Dedifferentiated amniotic fluid mesenchymal stem cell (primary cell): Measurements from ENCODE around the gene INPP5A.

Source experiments
- DNase-seq: peaks from one replicate; pipeline ENCODE4 v3.0.0-alpha.2; 2016; ENCODE audit errors: extremely low spot score

INPP5A gene

GRCh38 chr10:132705173-132705572 is 167.6 kb downstream of the INPP5A start:
- no peak for DNase-seq

- DNase-seq: no peak
Measured at GRCh38 chr10:132705943-132706342, 168.4 kb downstream of the INPP5A start.

GRCh38 chr10:132706701-132707100 is 169.1 kb downstream of the INPP5A start:
- no peak for DNase-seq

- DNase-seq: no peak
Measured at GRCh38 chr10:132707121-132707775, 169.7 kb downstream of the INPP5A start.

GRCh38 chr10:132707776-132708171 is 170.2 kb downstream of the INPP5A start:
- no peak for DNase-seq

- DNase-seq: no peak
Measured at GRCh38 chr10:132708441-132708840, 170.9 kb downstream of the INPP5A start.

- no peak for DNase-seq
Measured at GRCh38 chr10:132708936-132709335, 171.3 kb downstream of the INPP5A start.

- DNase-seq: no peak
Measured at GRCh38 chr10:132709471-132709951, 171.9 kb downstream of the INPP5A start.

- DNase-seq: no peak
Measured at GRCh38 chr10:132710036-132710686, 172.6 kb downstream of the INPP5A start.

- no peak for DNase-seq
Measured at GRCh38 chr10:132710746-132711612, 173.4 kb downstream of the INPP5A start.

GRCh38 chr10:132711613-132712121 is 174.1 kb downstream of the INPP5A start:
- DNase-seq: no peak

GRCh38 chr10:132712291-132712690 is 174.7 kb downstream of the INPP5A start:
- no peak for DNase-seq

- no peak for DNase-seq
Measured at GRCh38 chr10:132712743-132713142, 175.2 kb downstream of the INPP5A start.

- no peak for DNase-seq
Measured at GRCh38 chr10:132713421-132714095, 176.0 kb downstream of the INPP5A start.

GRCh38 chr10:132714096-132714985 is 176.8 kb downstream of the INPP5A start:
- DNase-seq: no peak

GRCh38 chr10:132714986-132715775 is 177.6 kb downstream of the INPP5A start:
- no peak for DNase-seq

GRCh38 chr10:132715776-132716680 is 178.4 kb downstream of the INPP5A start:
- no peak for DNase-seq

GRCh38 chr10:132716691-132717490 is 179.3 kb downstream of the INPP5A start:
- no peak for DNase-seq
